ENCODE measurements around the gene LDB3. TPM values are rescaled to one million over a fixed set of nuclear protein-coding genes. Genes with fewer than 3 reads are reported as not detected.

LDB3 gene
- total RNA-seq, 1 experiment from 2014 or later = 0.20 TPM

DNA sequence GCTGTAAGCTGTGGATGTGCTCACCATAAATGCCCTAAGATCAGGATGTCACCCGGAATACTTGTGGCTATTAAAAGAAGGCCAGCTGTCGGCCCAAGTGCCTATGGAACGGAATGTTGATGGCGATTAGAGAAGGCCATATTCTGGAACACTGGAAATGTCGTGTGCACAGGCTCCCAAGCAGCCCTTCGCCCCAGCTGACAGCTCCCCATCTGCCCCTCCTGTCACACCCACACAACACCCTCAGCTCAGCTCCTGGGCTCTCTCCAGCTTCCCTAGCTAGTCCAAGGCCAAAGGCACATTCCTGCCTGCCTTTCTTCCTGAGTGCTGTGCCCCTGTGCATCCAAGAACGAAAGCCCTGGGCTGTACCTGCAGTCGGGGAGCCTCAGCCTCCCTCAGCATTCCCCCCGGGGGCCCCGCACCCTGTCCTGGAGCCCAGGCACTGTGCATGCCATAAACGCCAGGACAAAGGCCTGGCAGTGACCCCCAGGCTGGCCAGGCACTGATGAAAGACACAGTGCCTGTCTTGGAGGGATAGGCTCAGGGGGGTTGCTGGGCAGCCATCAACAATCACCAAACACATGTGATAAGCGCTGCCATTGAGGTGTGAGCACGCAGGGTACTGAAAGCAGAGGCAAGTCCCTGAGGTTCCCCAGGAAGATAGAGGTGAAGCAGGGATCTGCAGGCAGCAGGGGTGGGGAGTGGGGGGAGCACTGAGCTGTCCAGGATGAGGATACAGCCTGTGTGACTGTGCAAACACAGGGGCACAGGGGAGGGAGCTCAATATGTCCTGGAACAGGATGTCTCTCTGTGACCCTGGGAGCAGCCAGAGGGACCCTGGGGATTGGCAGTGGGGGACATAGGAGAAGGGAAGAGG is 3.7 kb upstream of the LDB3 start:
- ATAC-seq (no peak), DNase-seq (ENCODE audit: low read depth, low spot score) (no peak)
- no TSS peak for BruUV-seq (replicated peaks)
- no peak overlapping the region for H2AFZ ChIP-seq (ENCODE audit: low read depth, low read length, poor library complexity, severe bottlenecking)
- H3K9me2 ChIP-seq (ENCODE audit: insufficient read depth) = no peaks in the 10 kb centered on the region
- intact Hi-C loops (cut with micrococcal nuclease) = no loop called here
- peaks cover 9 to 18% of the 10 kb centered on the region in 2 experiments for H3K4me1 ChIP-seq (ENCODE audit: control insufficient read depth in 1 of 2, insufficient read depth in 2 of 2, low read length in 2 of 2)
- H4K20me1 ChIP-seq (ENCODE audit: insufficient read depth) = no peaks in the 10 kb centered on the region
- H3K27me3 ChIP-seq (ENCODE audit: insufficient read depth, low read length) = no peaks in the 10 kb centered on the region
- H3K36me3 ChIP-seq (ENCODE audit: control insufficient read depth in 1 of 2, insufficient read depth in 2 of 2, low read length in 2 of 2) = no peaks in the 10 kb centered on the region
- RAD21 ChIA-PET (ENCODE audit: low non-redundant PET in 1 of 2, low total read pairs in 2 of 2, uncharacterized antibody in 2 of 2, unreplicated experiment in 2 of 2) = no interaction called here
- POLR2A ChIA-PET = no interaction called here
- H3K9ac ChIP-seq (ENCODE audit: low read length) = no peak overlapping the region
- H3K79me2 ChIP-seq (ENCODE audit: insufficient read depth, low read length) = no peaks in the 10 kb centered on the region
- no peak overlapping the region for H3K27ac ChIP-seq (ENCODE audit: low read depth, low read length)
- no peak overlapping the region for H3K4me2 ChIP-seq (ENCODE audit: low read length)
- CTCF ChIA-PET = no interaction called here
- no peaks in the 10 kb centered on the region for H3K9me3 ChIP-seq (ENCODE audit: control insufficient read depth in 1 of 2, insufficient read depth in 1 of 2, low read depth in 1 of 2, low read length in 2 of 2)
- TF ChIP-seq POLR2AphosphoS5 (IDR thresholded peaks at IDR 0.05; ENCODE audit: low read depth, low read length) (no peak), JUND (IDR thresholded peaks at IDR 0.05) (no peak), ZNF274 (IDR thresholded peaks at IDR 0.05; ENCODE audit: low read depth, low read length) (no peak), FOSL1 (IDR thresholded peaks at IDR 0.05; ENCODE audit: low read depth) (no peak)
- TF ChIP-seq, protein P1, sequence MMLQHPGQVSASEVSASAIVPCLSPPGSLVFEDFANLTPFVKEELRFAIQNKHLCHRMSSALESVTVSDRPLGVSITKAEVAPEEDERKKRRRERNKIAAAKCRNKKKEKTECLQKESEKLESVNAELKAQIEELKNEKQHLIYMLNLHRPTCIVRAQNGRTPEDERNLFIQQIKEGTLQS (IDR thresholded peaks at IDR 0.05) = no peak
- H3K4me3 ChIP-seq (replicated peaks in 1 of 2; ENCODE audit: low read depth in 1 of 2, low read length in 2 of 2) = no peak overlapping the region

DNA sequence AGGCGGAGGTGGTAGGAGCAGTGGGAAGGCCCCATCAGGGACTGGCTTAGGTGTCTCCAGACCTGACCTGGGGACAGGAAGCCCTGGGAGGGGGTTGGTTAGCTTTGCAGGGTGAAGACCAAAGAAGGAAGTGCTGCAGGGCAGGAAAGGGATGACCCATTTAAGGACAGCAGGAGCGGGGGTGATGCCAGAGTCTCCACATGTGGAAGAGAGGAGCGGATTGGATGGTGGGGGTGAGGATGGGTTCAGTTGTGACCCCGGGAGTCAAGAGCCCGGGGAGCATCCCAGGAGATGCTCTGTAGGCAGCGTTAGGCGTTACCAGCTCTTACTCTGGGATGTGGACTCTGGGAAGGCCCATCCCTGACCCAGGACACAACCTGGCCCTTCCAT is 3.1 kb upstream of the LDB3 start:
- BruUV-seq (replicated peaks) = no TSS peak
- Histone ChIP-seq H3K36me3 (ENCODE audit: control insufficient read depth in 1 of 2, insufficient read depth in 2 of 2, low read length in 2 of 2) (no peaks in the 10 kb centered on the region), H3K4me3 (replicated peaks in 1 of 2; ENCODE audit: low read depth in 1 of 2, low read length in 2 of 2) (no peak overlapping the region), H4K20me1 (ENCODE audit: insufficient read depth) (no peaks in the 10 kb centered on the region), H3K79me2 (ENCODE audit: insufficient read depth, low read length) (no peaks in the 10 kb centered on the region), H3K4me2 (ENCODE audit: low read length) (no peak overlapping the region), H3K9me2 (ENCODE audit: insufficient read depth) (no peaks in the 10 kb centered on the region), H3K9ac (ENCODE audit: low read length) (no peak overlapping the region), H3K4me1 (ENCODE audit: control insufficient read depth in 1 of 2, insufficient read depth in 2 of 2, low read length in 2 of 2) (peaks cover 9 to 18% of the 10 kb centered on the region in 2 experiments), H3K9me3 (ENCODE audit: control insufficient read depth in 1 of 2, insufficient read depth in 1 of 2, low read depth in 1 of 2, low read length in 2 of 2) (no peaks in the 10 kb centered on the region), H3K27ac (ENCODE audit: low read depth, low read length) (no peak overlapping the region), H3K27me3 (ENCODE audit: insufficient read depth, low read length) (no peaks in the 10 kb centered on the region), H2AFZ (ENCODE audit: low read depth, low read length, poor library complexity, severe bottlenecking) (no peak overlapping the region)
- CTCF ChIA-PET = no interaction called here
- no peak for DNase-seq (ENCODE audit: low read depth, low spot score)
- intact Hi-C loops (cut with micrococcal nuclease) = no loop called here
- TF ChIP-seq SRF (IDR thresholded peaks at IDR 0.05; ENCODE audit: low read depth) = no peak
- TF ChIP-seq, protein P2, sequence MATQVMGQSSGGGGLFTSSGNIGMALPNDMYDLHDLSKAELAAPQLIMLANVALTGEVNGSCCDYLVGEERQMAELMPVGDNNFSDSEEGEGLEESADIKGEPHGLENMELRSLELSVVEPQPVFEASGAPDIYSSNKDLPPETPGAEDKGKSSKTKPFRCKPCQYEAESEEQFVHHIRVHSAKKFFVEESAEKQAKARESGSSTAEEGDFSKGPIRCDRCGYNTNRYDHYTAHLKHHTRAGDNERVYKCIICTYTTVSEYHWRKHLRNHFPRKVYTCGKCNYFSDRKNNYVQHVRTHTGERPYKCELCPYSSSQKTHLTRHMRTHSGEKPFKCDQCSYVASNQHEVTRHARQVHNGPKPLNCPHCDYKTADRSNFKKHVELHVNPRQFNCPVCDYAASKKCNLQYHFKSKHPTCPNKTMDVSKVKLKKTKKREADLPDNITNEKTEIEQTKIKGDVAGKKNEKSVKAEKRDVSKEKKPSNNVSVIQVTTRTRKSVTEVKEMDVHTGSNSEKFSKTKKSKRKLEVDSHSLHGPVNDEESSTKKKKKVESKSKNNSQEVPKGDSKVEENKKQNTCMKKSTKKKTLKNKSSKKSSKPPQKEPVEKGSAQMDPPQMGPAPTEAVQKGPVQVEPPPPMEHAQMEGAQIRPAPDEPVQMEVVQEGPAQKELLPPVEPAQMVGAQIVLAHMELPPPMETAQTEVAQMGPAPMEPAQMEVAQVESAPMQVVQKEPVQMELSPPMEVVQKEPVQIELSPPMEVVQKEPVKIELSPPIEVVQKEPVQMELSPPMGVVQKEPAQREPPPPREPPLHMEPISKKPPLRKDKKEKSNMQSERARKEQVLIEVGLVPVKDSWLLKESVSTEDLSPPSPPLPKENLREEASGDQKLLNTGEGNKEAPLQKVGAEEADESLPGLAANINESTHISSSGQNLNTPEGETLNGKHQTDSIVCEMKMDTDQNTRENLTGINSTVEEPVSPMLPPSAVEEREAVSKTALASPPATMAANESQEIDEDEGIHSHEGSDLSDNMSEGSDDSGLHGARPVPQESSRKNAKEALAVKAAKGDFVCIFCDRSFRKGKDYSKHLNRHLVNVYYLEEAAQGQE (IDR thresholded peaks at IDR 0.05; ENCODE audit: low read depth) = no peak
- no peak for ATAC-seq
- POLR2A ChIA-PET = no interaction called here
- RAD21 ChIA-PET (ENCODE audit: low non-redundant PET in 1 of 2, low total read pairs in 2 of 2, uncharacterized antibody in 2 of 2, unreplicated experiment in 2 of 2) = no interaction called here

All from HCT116 (cell line).